HL-60/S4 (cell line): ENCODE results near the gene ARL17A.
"Not testable (repeated sequence)": the region's sequence is repeated elsewhere in the genome, so short reads cannot be mapped to it uniquely, and the experiment has no call there.

Experiments
- in situ Hi-C: fragments of 300-500 bp; cut with MboI; formaldehyde crosslinking; loops from 2 replicates; pipeline ENCODE4 v1.14.3; 2022; ENCODE audit warnings: low sequenced_read_pairs

Gene ARL17A

DNA sequence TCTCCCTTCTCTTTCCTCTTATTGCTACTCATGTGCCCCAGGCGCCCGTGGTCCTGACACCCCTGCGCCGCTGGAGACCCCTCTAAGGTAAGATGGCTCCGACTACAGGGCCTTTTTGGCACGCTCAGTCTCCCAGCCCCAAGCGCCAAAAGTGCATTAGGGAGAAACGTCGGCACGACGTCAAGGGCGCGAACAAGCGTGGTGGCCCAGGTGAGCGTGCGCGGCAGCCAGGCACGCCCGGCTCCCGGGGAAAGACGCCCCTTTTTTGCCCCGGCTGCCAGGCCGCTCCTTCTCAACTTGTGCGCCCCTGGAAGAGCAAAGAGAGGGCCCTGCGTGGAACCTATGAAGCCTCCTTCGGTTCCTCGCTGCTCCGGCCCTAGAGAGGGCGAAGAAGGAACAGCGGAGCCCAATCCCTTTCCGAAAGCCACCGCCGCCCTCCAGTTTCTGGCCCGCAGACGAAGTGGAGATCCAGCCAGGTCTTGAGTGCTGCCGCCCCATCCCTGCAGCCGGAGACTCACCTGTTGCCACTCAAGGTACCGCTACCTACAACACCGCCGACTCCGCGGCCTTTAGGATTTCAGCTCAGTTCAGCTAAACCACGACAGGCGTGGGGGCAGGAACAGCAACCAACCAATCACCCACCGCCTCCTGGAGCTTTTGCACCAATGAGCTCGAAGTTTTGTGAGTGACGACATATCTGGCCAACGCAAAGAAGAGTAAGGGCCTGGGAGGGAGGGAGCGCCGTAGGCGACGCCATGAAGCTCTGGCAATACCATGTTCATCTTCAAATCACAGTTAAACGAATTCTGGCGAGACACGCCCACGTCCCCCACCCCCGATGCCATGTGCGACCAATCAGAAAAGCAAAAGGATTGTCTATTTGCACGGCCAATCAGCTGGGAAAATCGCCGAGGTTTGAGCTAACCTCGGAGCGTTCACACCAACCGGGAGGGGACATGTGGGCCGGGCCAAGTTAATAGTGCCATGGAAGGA lies at the start of gene ARL17A:
Gene ARL17A (minus strand): TSS at position 609 of the 993 bp plus-strand sequence. CDS start 3,369 bp downstream, outside the sequence.
- in situ Hi-C loops: not testable (repeated sequence)

DNA sequence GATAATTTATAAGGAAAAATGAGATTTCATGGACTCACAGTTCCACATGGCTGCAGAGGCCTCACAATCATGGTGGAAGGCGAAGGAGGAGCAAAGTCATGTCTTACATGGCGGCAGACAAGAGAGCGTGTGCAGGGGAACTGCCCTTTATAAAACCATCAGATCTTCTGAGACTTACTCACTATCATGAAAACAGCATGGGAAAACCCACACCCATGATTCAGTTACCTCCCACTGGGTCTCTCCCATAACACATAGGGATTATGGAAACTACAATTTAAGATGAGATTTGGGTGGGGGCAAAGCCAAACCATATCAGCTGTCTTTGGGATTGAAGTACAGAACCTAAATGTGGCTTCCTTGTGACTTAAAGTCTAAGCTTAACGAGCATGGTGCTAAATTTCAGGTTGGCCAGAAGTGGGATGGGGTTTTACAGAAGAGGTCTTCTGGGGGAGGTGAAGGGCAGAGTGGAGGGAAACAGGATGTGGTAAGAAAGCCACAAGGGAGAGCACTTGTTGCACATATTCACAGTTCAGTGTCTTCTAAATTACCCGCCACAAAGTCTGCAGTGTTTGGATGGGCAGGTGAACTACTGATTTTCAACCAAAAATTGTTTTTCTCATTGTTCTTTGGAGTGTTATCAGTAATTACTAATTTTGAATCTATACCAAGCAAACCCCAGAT lies 49.4 kb upstream of the ARL17A start:
- in situ Hi-C loops: not testable (repeated sequence)

DNA sequence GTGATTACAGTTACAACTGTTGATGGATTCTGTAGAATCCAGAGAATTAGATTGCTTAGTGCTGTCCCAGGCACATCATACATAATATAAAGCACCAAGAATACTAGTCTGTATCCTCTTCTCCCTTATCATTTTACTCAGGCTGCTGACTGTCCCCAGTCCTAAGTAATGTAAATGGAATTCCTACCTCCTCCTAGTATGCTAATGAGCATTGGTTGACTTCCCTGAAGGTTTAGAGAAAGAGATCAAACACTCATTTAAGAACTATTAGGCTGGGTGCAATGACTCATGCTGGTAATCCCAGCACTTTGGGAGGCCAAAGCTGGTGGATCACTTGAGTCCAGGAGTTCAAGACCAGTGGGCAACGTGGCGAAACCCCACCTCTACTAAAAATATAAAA lies 48.0 kb upstream of the ARL17A start:
- in situ Hi-C loops: not testable (repeated sequence)

DNA sequence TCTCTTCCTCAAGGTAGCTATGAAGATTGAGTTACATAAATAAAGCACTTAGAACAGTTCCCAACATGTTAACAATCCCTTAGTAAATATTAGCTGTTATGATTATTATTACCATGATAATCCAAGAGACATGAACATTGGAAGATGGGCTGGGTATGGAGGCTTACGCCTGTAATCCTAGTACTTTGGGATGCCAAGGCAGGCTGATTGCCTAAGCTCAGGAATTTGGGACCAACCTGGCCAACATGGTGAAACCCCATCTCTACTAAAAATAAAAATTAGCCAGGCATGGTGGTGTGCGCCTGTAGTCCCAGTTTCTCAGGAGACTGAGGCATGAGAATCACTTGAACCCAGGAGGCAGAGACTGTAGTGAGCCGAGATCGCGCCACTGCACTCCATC lies 45.2 kb upstream of the ARL17A start:
- in situ Hi-C loops: not testable (repeated sequence)

DNA sequence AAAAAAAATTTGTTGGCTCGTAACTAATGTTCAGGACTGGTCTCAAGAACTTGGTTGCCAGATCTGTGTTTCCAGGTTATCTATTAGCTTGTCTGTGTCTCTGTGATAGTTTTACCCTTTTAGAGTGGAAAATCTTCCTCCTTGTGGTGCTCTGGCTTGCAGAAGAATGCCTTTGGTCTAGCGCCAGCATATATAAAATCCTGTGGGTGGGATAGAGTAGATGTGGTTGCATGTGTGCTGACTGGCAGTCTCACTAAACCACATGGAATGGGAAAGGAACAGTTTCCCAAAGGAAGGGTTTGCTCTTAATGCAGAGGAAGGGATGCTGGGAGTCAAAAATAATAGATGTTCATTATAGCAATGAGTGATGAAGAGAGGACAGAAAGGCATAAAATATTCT lies 44.3 kb upstream of the ARL17A start:
- in situ Hi-C loops: not testable (repeated sequence)

- in situ Hi-C loops: not testable (repeated sequence)
Observed at GRCh38 chr17:46618975-46619374, 39.5 kb upstream of the ARL17A start.

DNA sequence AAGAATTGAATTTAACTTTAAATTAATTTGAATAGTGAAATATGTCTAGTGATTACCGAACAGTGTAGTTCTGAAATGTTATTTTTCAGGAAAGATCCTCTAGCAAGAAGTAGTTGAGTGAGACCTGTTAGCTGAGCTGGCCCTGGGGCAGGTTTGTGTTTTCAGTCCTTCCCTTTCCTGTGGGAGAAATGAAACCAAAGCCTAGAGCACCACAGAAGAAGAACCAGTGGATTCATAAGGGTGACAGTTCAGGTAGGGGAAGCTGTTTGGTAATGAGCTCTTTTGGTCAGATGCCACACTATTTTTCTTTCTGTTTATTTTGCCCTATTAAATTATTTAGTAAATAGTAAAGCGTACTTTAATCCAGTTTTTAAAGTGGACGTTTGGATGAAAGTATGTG lies 37.6 kb upstream of the ARL17A start:
- in situ Hi-C loops: not testable (repeated sequence)

- in situ Hi-C loops: not testable (repeated sequence)
Observed at GRCh38 chr17:46613876-46614275, 34.4 kb upstream of the ARL17A start.

DNA sequence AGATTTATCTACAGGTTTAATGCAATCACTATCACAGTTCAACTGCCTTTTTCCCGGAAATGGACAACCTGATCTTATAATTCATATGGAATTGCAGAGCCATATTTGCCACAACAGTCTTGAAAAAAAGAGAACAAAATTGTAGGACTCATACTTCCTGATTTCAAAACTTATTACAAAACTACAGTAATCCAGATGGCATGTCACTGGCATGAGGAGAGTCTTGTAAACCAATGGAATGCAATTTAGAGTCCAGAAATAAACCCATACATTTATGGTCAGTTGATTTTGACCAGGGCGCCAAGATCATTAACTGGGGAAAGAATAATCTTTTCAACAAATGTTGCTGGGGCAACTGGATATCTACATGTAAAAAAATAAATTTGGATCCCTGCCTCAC lies 31.8 kb upstream of the ARL17A start:
- in situ Hi-C loops: not testable (repeated sequence)

- in situ Hi-C loops: not testable (repeated sequence)
Observed at GRCh38 chr17:46603125-46603524, 23.6 kb upstream of the ARL17A start.

DNA sequence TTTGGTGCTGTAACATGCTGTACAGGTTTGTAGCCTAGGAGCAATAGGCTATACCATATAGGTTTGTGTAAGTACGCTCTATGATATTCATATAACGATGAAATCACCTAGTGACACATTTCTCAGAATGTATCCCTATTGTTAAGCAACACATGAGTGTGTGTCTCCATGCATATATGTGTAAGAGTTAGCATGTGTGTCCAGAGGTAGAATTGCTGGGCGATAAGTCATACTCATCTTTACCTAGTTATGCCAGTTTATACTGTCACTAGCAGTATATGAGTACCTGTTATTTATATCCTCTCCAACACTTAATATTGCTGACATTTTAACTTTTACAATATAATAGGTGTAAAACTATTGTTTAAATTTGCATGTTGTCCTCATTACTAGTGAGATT lies 21.3 kb upstream of the ARL17A start:
- in situ Hi-C loops: not testable (repeated sequence)

GRCh38 chr17:46598344-46598931 lies 18.9 kb upstream of the ARL17A start:
- in situ Hi-C loops: not testable (repeated sequence)

DNA sequence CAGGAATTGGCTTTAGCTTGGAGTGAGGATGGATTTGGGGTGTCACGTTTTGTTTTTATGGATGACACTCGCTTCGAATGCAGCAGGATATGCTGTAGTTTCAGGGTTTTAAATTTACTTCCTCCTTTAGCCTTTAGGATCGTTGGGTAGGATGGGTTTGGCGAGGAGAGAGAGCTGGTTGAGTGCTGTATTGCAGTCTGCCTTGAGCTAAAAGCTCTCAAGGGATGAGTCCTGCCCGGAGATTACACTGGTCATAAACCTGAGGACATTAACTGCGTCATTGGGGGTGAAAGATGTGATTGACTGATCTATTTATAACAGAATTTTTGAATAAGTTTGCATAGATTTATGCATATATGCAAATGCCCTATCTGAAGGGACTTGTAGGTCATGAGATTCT lies 11.8 kb upstream of the ARL17A start:
- in situ Hi-C loops: not testable (repeated sequence)

GRCh38 chr17:46590157-46591146 lies 11.0 kb upstream of the ARL17A start, which contains the start of gene NSF:
Gene NSF, plus strand, starts transcription at chr17:46590669. Its CDS starts 107 bp downstream, at chr17:46590776.
- in situ Hi-C loops: not testable (repeated sequence)

GRCh38 chr17:46585444-46585843 lies 6.0 kb upstream of the ARL17A start:
- in situ Hi-C loops: not testable (repeated sequence)

GRCh38 chr17:46580082-46580481 lies 591 bp upstream of the ARL17A start:
- in situ Hi-C loops: not testable (repeated sequence)

DNA sequence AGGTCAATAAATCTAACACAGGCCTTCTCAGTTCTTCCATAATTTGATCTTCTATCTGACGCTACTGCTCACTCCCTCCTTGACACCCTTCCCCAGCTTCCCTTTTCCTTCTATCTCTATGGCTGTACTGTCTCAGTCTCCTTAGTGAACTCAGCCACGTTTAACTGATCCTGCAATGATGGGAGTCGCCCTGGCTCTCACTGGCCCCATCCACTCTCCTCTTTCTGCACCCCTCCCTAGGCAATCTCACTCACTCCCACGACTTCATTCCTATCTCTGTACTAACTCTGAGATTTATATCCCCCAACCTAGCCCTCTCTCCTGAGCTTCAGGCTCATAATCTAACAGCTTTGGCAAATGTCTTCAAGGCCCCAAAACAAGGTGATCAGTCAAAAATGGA lies 7.7 kb downstream of the ARL17A start:
- in situ Hi-C loops: not testable (repeated sequence)

DNA sequence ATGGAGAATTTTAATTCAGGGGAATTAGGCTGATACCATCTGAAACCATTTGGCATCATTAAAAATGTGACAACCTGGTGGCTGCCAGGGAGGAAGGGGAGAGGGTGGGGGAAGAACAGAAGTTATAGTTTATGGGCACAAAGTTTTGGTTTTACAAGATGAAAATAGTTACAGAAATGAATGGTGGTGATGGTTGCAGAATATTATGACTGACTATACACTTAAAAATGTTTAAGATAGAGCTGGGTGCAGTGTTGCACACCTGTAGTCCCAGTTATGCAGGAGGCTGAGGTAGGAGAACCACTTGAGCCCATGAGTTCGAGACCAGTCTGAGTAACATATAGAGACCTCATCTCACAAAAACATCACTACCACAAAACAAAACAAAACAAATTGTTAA lies 12.5 kb downstream of the ARL17A start:
- in situ Hi-C loops: not testable (repeated sequence)

DNA sequence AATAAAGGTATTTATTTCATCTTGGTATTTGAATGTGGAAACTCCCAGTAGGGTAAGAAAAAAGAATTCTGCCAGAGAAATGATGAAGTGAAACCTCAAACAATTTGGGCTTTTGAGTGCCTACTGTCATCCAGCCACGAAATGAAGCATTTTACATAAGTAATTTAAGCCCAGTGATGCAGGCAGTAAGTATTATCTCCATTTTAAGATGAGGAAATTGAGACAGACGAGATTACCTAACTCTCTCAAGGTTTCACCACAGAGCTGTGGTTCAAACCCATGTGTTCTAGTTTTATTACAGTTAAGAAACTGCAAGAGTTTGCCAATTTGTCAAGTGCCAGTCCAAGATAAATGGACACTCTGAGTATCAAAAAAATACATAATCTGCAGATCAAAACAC lies 13.2 kb downstream of the ARL17A start:
- in situ Hi-C loops: not testable (repeated sequence)

DNA sequence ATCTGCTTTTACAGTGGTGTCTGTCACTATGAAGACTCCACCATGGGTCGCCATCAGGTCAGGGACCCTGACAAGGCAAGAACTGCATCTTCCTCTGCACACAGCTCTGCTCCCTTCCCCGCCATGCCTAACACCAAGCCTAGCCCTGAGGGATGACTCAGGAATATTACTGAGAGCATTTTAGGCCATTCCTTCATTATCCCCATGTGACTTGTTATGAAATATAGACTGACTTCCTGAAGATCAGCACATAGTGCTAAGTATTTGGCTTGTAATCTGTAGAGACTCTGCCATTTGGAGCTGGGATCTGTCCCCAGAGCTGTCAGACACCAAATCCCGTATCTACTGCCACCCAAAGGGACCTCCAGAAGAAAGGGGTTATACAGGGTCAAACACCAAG lies 19.4 kb downstream of the ARL17A start:
- in situ Hi-C loops: not testable (repeated sequence)
